ENCODE measurements around the gene BCL11B.
A peak's percentile ranks its signal among the peaks of the same experiment; 100 is the strongest.
"Not testable (repeated sequence)": the region's sequence is repeated elsewhere in the genome, so short reads cannot be mapped to it uniquely, and the experiment has no call there.

BCL11B gene

DNA sequence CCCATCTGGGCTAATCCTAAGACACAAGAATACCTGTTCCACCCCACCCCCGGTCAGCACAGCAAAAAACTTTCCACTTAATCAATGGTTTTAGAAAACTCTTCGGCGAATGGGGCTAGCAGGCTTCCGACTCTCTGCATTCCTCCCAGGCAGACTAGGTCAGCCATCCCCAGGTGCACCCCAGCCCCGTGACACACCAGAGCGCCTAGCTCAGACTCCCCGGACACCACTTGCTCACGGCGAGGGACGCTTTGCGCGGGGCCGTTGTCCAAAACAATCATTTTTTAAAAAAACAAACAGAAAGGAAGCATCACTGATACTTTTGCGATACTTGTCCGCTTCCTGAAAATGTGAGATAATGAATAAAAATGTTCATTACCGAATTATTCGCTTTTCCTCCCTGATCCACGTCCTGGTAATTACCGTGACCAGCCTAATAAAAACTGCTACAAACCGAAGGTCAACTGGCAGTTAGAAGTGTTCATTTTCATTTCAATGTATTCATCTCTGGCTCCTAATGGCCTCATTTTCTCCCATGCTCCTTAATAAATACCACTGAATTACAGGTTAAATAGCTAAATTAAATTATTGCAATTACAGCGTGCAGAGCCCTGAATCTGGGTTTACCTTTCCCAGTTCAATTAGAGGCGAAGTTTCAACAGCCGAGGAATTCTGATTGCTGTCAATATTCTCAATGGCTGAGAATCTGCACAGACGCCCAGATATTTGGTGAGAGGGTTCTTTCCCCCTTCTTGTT is 73.1 kb downstream of the BCL11B start:
- DNase-seq = no peak

DNA sequence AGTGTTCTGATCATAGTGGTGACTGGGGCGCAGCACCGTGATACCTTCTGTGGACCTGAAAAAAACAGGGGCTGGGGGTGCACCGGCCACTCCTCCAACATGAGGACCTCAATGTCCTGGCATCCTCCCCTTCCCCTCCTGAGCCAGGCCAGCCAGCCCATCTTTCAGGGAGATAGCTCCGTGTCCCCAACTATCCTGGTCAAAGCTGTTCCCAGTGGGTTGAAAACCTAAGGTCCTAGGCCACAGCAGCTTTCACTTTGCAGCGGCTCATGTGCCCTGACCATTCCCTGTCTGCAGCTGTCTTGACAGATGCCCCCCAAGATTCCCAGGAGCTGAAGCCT is 75.7 kb downstream of the BCL11B start:
- DNase-seq = no peak

DNA sequence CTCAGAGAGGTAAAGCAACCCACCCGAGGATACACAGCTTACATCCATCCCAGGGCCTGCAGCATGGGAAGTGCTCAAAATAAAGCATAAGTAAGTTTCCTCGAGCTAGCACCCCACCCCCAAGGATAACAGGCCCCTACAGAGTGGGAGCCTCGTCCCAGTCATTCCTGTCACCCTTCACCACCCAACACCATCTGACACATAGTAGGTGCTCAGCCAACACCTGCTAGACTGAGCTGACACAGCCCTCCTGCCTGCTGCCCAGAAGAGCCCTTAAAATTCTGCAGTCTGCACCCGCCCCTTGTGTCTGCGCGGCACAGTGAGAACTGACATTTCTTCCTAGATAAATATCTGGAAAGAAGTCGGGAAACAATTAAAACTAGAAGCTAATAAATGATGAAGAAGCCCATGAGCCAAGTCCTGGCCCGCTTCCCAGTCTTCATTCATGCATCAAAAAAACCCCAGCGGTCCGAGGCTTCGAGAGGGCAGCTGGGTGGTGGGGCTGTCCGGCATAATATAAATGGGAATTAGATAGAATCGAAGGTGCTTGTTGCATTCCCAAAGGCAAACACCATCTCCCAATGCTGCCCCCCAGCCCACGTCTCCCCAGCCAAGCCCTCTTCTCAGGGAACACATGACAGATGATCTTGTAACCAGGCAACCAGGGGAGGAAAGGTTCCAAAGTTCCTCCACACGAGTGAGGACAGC is 76.2 kb downstream of the BCL11B start:
- DNase-seq = peak in 2 of 14 donors; percentile 16 to 82

DNA sequence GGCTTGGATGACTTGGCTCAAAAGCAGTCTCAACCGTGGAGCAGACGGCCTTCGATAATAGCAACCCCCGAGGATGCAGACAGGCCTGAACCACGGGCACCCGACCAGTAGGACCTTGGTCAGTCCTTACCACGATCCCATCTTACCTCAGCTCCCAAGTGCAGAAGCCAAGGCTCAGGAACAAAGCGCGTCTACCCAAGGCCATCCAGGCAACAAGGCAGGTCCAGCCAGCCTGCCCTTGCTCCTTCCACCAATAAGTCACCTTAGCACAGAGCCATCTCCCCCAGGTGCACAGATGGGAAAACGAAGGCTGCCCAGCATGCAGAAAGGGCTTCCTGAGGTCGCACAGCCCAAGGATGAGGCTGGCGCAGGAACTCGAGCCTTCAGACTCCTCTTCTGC is 77.3 kb downstream of the BCL11B start:
- DNase-seq = no peak

DNA sequence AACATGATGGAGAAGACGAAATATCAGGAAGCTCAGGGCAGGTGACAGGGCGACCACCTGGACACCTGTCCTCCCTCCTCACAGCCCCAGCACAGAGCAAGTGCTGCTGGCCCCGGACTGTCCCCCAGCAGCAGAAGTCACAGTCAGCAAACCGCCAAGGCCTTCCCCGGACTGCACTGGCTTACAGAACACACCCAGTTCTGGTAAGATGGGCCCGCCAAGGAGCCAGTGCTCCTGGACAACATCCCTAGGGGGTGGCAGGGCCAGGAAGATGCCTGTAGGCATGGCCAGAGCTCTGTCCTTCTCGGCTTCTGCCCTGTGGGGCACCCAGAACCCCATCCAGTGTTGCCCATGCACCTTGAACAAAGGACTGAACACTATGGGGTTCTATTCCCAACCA is 77.9 kb downstream of the BCL11B start:
- DNase-seq = no peak

DNA sequence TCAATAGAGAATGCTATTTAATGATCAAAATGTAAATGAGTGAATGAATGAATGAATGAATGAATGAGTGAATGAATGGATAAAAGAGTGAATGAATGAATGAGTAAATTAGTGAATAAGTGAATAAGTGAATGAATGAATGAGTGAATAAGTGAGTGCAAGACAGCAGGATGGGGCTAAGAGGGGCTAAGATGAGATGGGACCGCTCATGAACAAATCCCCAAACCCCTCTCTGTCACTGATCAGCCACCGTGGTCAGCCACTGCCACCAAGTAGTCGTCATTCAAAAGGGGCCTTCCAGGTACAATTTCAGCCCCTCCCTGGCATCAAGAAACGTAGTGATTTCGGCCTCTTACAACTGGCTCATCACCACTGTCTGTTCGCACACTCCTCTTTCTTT is 79.2 kb downstream of the BCL11B start:
- no peak for DNase-seq

DNA sequence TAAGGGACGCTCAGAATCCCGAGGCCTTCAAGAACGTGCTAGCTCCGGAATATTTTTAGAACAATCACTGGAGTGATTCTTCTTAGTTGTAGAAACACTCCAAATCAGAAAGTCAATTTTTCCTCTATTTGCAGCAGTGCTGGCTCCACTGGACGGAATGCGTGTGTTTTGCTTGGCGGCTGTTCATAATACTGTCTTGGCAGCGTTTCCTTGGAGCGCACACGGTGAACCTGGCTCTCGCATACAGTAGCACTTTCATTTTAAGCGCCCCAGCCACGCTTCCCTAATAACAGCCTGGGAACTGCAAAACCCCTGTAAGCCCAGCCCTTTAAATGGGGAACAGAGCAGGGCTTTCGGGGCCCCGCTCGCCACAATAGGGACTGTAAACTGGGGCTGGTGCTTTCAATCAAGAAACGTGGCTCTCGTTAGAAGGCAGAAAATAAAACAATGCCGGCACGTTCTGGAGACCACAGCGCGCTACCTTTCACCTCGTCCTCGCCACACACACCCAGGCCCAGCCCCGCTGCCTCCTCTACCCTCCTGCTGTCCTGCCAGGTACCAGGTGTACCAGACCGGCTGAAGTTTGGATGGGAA is 79.9 kb downstream of the BCL11B start:
- peak in 2 of 14 donors; percentile 6 to 68 for DNase-seq

DNA sequence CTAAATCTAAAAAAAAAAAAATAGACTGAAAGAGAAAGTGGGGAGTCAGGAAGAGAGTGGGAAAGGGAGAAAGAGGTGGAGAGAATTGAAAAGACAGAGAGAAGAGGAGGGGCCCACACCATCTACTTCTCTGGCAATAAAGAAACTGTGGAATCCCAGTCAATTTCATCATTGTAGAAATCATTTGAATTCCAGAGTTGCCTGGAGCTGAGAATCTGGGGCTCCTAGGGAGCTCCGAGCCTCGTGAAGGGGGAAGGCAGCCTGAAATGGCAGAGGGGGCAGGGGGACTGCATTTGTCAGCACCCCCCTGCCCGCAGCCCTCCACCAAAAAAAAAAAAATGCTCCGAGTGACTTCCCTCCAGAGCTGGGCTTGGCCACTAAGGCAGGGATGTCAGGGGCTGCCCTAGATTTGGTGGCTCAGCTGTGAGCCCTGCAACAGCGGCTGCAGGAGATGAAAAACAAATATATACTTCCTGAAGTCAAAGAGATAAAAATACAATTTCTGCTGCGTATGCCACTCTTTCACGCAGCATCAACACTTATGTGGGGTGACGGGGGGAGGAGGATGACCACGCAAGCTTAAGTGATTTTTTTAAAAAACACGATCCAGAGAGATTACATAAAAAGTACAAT is 80.5 kb downstream of the BCL11B start:
- peak in 1 of 14 donors; percentile 50 for DNase-seq

DNA sequence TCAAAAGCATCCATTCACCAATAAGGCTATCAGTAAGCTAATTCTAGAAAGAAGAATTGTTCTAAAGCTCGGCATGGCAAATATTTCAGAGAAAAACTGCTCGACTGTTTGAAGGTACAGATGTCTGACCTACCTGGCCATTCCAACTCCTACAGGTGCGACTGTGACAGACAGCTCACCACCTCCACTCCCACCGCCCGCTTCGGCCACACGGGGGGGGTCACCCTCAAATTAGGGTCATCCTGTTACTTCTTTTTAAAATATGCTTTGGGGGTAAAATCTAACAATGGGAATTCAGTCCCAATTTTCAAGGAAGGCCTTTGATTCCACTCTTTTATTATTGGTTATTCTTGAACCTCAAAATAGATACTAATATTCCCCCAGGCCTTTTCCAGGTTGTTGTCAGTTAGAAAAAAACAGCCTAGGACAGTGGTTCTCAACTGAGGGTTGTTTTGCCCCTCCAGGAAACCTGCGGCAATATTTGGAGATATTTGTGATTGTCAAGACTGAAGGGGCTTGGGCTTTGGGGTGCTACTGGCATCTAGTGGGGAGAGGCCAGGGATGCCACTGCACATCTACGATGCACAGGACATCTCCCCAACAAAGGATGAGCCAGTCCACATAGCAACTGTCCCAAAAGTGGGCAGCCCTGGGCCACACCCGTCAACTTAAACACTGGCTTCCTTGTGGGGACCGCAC is 81.2 kb downstream of the BCL11B start:
- no peak for DNase-seq

DNA sequence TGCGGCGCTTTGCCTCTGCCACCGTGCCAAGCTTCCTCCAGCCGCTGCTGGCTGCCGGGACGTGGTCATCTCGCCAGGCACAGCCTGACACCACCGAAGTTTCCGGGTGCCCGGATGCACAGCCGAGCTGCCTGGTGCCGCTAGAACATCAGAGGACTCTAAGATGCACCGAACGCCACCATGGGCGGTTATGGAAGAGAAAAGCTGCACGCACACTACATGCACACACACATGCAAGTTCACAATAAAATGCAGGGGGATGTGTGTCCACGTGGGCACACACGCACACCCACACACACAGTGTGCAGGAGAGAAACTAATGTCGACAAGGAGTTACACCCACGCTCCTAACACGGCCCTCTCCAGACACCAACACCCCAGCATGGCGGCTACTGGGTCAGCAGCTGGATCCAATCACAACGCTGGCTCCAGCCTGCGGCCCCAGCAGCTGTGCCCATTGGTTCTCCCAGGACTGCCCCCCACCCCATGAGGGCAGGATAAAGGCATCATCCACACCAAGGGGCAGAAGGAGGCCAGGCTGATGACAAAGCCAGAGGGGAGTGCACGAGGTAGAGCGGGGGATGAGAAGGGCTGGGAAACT is 82.7 kb downstream of the BCL11B start:
- DNase-seq = peak in 3 of 14 donors; percentile 16 to 29 (median 23)

DNA sequence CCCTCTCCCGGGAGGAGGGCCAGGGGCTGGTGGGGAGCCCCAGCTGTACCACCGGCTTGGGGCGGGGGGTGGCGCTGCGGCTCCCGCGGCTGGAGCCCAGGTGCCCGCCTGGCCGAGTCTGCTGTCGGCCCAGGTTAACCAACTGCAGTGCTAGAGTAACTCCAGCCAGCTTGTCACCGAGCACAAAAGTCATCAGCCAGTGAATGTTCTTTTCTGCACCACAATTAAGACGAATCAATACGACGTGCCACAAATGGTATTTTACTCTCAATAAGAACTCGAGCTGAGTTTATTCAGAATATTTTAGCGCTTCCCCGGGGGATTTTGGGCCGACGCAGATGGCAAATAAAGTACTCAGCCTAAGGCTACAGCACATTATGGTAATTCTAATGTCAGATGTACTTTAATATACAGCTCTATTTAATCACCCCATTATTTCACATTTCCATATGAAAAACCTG is 83.2 kb downstream of the BCL11B start:
- no peak for DNase-seq

DNA sequence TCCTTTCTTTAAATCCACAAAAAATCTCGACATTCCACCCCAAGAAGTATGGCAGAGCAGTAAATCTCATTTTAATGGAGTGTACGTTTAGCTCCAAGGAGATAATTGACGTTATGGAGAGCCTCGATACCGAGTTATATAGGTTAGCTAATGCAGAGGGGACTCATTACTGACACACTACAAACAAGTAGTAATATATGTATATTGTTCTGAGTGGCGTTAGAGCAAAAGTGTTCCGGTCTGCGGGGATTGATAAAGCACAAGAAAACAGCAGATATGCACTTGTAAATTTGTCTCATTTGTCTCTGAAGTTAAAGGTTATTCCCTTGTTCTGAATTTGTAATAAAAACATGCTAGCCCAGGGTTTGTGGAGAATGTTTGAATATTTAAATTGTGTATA is 84.1 kb downstream of the BCL11B start:
- DNase-seq = no peak

DNA sequence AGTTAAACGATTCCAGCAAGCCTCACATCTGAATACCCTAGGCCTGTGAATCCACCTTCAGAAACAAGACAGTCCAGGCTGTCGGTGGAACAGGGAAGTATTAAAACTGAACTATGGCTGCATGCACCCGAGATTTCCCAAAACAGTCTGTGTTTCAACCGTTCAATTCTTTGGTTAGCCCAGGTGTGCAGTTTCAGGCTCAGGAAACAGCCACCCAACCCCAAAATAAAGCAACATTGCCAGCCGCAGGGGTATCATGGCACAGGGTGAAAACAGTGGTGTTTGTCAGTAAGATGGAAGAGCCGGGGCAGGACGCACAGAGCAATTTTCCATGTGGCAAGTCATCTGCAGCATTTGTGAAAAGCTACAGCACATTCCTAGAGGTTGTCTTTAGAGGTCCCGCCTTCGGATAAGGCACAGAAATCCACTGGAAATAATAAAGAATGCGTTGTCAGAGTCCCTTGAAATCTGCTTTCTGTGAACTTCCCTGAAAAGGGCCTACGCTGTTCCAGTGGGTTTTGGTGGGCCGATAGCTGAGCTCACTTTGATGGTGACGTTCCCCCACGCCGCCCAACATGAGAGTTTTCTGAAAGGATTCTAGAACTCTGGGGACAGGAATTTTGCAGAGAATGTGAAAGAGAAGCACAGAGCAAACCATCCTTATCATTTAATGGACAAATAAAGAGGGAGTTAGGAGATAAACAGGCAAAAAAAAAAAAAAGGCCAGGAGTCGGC is 84.9 kb downstream of the BCL11B start:
- no peak for DNase-seq

DNA sequence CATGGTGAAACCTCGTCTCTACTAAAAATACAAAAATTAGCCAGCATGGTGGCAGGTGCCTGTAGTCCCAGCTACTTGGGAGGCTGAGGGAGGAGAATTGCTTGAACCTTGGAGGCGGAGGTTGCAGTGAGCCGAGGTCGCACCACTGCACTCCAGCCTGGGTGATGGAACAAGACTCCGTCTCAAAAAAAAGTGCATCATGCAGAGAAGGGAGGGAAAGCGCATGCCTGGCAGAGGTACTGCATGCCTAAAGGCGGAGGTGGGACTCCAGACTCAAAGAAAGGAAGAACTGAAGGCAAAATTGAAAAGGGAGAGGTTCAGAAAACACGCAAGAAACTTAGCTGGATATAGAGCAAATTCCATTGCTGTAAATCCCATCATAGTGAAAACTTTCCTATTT is 85.7 kb downstream of the BCL11B start:
- DNase-seq = not testable (repeated sequence)

DNA sequence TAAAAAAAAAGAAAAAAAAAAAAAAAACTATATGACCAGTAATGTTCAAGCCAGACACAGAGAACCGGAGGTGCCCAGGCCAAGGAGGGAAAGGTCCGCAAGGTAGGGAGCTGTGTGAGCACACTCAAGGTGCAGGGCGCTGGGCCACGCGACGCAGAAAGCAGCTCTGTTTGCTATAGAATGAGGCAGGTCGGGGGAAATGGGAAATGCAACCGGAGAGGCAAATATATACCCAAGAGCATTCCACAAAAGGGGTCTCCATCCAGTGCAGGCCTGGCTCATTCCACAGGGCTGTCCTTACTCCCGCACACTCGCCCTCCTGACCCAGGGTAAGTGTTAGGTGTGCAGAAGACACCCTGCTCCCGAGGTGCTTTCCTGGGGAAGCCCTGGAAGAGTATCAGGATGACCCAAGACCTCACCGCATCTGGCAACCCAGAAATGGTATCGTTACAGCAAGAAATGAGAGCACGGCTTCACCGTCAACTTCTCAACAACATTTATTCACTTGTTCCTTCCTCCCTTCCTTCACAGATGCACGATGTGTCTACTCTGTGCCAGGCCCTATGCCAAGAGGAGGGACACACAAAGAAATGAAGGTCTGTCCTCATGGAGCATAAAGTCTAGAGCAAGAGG is 86.4 kb downstream of the BCL11B start:
- no peak for DNase-seq

DNA sequence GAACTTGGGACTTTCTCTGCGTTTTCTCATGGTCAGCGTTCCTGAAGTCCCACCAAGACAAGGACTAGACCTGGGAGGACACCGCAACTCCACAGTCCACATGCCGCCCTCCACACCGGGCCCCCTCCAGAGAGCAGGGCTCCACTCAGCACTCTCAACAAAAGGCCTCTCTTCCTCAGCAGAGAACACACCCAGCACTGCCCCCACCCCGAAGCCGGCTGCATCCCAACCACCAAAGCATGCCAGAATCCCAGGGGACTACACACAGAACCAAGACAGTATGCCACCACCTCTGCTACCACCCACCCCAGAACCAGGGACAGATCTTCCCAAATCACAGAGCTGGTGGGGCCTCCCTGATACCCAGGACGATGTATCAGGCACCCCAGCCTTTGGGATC is 88.3 kb downstream of the BCL11B start:
- DNase-seq = no peak

DNA sequence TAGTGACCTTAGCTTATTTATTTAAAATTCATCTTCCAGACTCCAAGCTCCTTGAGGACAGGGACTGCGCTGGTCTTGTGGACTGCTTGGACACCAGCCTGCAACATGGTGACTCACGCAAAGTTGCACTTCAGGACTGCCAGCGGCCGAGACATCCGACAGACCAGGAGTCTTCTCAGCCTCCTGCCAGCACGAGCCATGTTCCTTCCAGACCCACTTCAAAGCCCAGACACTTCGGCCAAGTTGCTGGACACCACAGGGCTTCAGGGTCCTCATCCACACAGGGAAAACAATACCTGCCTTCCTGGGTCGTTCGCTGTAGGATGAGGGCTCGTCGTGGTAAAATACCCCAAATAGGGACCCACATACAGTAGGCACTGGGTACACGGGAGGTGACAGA is 88.7 kb downstream of the BCL11B start:
- DNase-seq = no peak

DNA sequence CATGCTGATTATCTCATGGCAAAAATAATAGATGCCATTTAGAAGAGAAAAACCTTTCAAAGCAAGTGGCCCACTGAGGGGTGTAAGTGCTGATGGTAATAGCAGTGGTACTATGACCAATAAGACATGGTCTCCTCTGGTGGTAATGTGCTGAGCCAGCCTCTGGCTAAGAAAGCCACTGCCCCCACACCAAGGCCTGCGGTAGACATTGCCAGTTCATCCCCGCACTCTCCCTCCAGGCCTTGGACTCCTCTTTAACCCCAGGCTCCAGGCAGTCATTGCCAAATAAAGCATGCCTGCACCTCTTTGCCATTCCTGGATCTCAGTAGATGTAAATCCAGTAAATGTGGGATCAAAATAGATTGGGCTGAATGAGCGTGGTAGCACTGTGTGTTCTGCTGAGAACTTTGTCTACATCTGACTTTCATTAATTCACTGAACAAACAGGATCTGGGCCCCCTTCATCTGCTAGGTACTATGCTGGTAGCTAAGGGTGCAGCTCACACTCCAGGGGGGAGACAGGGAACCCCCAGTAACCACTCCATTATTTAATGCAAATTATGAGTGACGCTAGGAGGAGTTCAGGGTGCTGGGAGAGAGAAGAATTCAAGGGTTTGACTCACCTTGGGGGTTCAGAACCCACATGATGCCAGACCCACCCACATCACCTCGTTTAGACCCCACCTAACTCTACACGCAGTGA is 89.3 kb downstream of the BCL11B start:
- DNase-seq = no peak

DNA sequence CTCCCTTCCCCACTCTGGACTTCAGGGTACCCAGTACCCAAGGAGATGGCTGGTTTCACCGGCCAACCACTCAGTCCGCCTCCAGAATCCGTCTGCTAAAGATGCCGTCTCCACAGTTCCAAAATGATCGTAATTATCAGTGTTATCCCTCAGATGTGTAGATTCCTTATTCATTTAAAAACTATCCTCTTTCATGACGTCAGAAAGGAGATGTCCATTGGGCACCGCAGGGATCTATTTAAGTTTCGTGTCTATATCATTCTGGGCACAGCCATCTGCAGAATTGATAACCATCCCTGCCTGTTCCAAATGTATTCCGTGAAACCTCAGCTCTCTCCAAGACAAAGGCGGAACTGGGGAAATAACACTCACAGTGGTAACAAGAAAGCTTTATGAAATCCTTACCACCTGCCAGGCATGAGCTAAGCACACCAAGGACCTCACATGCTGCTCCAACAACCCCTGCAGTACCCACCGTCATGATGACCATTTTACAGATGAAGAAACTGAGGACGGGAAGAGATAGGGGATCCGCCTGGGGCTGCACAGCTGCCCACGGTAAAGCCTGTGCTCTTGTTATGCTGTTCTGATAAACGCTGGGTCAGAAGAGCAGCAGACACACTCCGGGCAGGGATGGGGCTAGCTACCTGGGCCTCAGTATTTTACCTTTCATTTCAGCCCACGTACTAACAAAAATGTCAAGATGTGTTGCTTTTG is 90.0 kb downstream of the BCL11B start:
- DNase-seq = no peak

DNA sequence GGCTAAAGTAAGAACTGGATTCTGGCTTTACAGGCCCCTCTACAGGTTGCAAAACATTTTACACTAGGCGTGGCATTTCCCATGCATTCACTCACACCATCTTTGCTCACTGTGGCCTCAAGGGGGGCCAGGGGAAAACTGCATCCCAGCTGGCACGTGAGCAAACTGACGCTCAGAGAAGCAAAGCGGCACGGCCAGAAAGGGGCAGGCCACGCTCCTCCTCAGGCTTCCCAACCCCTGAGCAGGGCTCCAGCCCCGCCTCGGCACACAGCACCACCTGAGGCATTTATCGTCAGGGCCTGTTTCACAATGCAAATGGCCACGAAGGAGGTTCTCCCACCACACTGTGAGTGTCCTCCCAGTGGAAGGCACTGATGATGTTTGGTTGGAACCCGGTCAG is 90.8 kb downstream of the BCL11B start:
- DNase-seq = no peak
